Activated B cell treated with CpG ODN at 0.5 μM for 24 hours (primary cell): ENCODE measurements around the gene C2orf76. TPM values are rescaled to one million over a fixed set of nuclear protein-coding genes. Genes with fewer than 3 reads are reported as not detected.

ENCODE experiments used
- ATAC-seq: fragments of 200-7000 bp; cut with Tn5 transposase; one replicate; pipeline ENCODE4 v1.10.0; 2021; ENCODE audit warnings: low read depth, mild to moderate bottlenecking, moderate library complexity
- CTCF ChIA-PET: fragments of 350-600 bp; sonication (Branson Sonifier 250); formaldehyde crosslinking; loops from one replicate; lab custom pipeline; 2021; ENCODE audit warnings: antibody characterized with exemption; lab: Charles Lee
- POLR2A ChIA-PET: fragments of 350-600 bp; sonication (Branson Sonifier 250); formaldehyde crosslinking; loops from one replicate; lab custom pipeline; 2021; ENCODE audit warnings: antibody characterized with exemption; lab: Charles Lee
- DNase-seq: peaks from one replicate; pipeline ENCODE4 v3.0.0; 2022
- H3K27ac Mint-ChIP-seq: one replicate; pipeline ENCODE4 v1.8.0; 2020; ENCODE audit warnings: mixed read lengths
- H3K27me3 Mint-ChIP-seq: one replicate; pipeline ENCODE4 v1.8.0; 2021; ENCODE audit warnings: mixed read lengths
- H3K36me3 Mint-ChIP-seq: one replicate; pipeline ENCODE4 v1.8.0; 2021; ENCODE audit warnings: low read depth, mixed read lengths
- H3K4me1 Mint-ChIP-seq: one replicate; pipeline ENCODE4 v1.8.0; 2021; ENCODE audit warnings: mixed read lengths
- H3K4me3 Mint-ChIP-seq: one replicate; pipeline ENCODE4 v1.8.0; 2020; ENCODE audit warnings: mild to moderate bottlenecking, mixed read lengths
- H3K9me3 Mint-ChIP-seq: one replicate; pipeline ENCODE4 v1.8.0; 2020; ENCODE audit warnings: mixed read lengths
- intact Hi-C: fragments of 100-400 bp; cut with micrococcal nuclease; formaldehyde crosslinking; loops from one replicate; pipeline ENCODE4 v1.15.1; 2024
- total RNA-seq: library from RNA; stranded (reverse); gene quantifications from 2 replicates; pipeline ENCODE4 v1.2.3, GENCODE V29; 2022
- TF ChIP-seq, protein P1 (sequence below): fragments of 200-600 bp; IDR thresholded peaks from one replicate; pipeline ENCODE4 v1.8.0; 2022; ENCODE audit warnings: antibody characterized with exemption, mild to moderate bottlenecking

The C2orf76 gene
- total RNA-seq, 1 donor from 2014 or later = 11.0 TPM

DNA sequence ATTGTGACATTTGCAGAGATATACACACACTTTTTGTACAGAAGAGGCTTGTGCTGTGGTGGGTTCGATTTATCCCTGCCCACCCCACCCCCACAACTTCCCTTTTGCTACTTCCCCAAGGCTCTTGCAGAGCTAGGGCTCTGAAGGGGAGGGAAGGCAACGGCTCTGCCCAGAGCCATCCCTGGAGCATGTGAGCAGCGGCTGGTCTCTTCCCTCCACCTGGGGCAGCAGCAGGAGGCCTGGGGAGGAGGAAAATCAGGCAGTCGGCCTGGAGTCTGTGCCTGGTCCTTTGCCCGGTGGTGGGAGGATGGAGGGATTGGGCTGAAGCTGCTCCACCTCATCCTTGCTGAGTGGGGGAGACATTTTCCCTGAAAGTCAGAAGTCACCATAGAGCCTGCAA is 103.0 kb downstream of the C2orf76 start:
- peaks cover 2% of the 10 kb centered on the region for H3K27me3 Mint-ChIP-seq
- intact Hi-C loops = loop anchor here (2.0 to 10.0 kb wide), 3 partner anchors 39 to 1219 kb away; no protein-coding TSS in a partner anchor
- TF ChIP-seq, protein P1, sequence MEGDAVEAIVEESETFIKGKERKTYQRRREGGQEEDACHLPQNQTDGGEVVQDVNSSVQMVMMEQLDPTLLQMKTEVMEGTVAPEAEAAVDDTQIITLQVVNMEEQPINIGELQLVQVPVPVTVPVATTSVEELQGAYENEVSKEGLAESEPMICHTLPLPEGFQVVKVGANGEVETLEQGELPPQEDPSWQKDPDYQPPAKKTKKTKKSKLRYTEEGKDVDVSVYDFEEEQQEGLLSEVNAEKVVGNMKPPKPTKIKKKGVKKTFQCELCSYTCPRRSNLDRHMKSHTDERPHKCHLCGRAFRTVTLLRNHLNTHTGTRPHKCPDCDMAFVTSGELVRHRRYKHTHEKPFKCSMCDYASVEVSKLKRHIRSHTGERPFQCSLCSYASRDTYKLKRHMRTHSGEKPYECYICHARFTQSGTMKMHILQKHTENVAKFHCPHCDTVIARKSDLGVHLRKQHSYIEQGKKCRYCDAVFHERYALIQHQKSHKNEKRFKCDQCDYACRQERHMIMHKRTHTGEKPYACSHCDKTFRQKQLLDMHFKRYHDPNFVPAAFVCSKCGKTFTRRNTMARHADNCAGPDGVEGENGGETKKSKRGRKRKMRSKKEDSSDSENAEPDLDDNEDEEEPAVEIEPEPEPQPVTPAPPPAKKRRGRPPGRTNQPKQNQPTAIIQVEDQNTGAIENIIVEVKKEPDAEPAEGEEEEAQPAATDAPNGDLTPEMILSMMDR = no peak
- no peak for DNase-seq
- H3K27ac Mint-ChIP-seq = no peak overlapping the region
- H3K9me3 Mint-ChIP-seq = no peaks in the 10 kb centered on the region
- POLR2A ChIA-PET = no interaction called here
- ATAC-seq = no peak
- no peaks in the 10 kb centered on the region for H3K36me3 Mint-ChIP-seq
- H3K4me1 Mint-ChIP-seq = no peaks in the 10 kb centered on the region
- CTCF ChIA-PET = interaction anchor here (1.2 kb wide), 1 partner anchor 383 kb away, joined by 9 read pairs; no protein-coding TSS in a partner anchor
- H3K4me3 Mint-ChIP-seq = no peak overlapping the region

DNA sequence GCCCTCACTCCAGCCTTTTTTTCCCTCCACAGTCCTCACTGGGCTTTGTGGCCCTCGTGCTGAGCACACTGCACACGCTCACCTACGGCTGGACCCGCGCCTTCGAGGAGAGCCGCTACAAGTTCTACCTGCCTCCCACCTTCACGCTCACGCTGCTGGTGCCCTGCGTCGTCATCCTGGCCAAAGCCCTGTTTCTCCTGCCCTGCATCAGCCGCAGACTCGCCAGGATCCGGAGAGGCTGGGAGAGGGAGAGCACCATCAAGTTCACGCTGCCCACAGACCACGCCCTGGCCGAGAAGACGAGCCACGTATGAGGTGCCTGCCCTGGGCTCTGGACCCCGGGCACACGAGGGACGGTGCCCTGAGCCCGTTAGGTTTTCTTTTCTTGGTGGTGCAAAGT is 103.6 kb downstream of the C2orf76 start:
- no peaks in the 10 kb centered on the region for H3K9me3 Mint-ChIP-seq
- no peaks in the 10 kb centered on the region for H3K36me3 Mint-ChIP-seq
- no peak overlapping the region for H3K27ac Mint-ChIP-seq
- POLR2A ChIA-PET = no interaction called here
- peaks cover 2% of the 10 kb centered on the region for H3K27me3 Mint-ChIP-seq
- intact Hi-C loops = loop anchor here (10.0 kb wide), 2 partner anchors 248 to 1218 kb away; no protein-coding TSS in a partner anchor
- no peak for ATAC-seq
- H3K4me3 Mint-ChIP-seq = no peak overlapping the region
- DNase-seq = no peak
- H3K4me1 Mint-ChIP-seq = no peaks in the 10 kb centered on the region
- CTCF ChIA-PET = no interaction called here
- TF ChIP-seq, protein P1 = no peak

DNA sequence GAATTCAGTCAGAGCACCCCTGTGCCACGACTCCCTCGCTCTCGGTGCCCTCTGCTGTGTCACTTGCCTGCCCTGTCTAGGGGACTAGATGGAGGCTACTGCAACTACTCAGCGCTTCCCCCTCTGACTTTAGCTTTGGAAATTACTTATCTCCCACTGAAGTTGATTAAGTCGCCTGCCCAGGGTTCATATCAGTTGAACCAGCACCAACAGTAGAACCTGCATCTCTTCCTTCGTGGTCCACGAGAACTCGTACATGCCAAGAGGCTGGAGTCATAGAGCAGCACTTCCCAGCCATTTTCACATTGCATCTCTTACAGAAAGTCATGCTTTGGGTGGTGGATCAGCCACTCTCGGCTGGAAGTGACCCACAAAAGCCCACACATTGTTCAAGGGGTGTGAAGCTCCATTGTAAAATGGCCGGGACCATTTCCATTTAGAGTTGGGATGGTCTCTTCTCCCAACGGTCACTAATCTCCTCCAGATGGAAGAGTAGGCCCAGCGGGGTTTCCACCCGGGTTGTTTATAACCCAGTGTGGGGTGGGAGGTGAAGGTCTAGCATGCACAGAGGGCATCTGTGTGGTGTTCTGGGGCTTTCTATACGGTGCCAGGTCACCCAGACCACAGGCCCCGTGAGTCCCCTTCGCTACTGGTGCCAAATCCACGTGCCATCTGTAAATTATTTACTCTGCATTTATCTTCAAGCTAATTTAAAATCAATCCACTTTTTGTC is 105.0 kb downstream of the C2orf76 start:
- ChIA-PET POLR2A (interaction anchor here (0.6 kb wide), 1 partner anchor 304 kb away, joined by 8 read pairs; no protein-coding TSS in a partner anchor), CTCF (no interaction called here)
- intact Hi-C loops = loop anchor here (10.0 kb wide), 2 partner anchors 247 to 1217 kb away; no protein-coding TSS in a partner anchor

DNA sequence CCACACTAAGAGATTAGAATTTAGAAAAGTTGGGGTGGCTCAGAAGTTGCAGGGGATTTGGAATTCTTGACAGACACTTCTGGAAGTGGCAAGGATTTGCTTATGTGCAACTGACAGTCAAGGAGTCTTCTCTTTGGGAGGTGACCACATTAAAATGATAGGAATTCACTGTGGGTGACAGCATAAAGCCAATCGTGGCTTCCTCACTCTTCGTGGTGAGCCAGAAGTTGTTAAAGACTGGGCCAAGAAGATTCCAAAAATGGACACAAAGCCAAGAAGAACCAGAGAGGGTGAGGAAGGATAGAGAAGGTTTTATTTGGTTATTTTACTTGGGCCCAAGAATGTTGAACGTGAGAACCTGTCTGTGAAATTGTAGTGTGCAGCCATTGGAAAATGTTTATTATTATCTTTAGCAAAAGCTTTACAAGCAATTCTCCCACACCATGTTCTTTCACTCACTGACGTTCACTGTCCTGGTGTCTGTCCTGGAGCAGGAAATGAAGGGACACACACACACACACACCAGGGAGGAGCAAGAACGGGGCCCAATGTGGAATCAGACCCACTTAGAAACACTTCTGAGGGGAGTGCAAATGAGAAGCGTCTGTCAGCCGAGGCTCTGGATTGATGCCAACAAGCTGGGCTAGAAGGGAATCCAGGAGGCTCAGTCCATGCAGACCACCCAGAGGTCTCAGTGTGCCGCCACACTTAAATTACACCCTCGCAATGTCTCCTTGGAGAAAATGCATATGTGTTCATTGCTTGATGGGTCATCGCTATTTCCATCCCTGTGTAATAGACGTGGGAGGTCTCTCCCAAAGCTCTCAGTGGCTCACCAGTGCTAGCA is 105.8 kb downstream of the C2orf76 start:
- CTCF ChIA-PET = no interaction called here
- POLR2A ChIA-PET = interaction anchor here (0.6 kb wide), 1 partner anchor 303 kb away, joined by 8 read pairs; no protein-coding TSS in a partner anchor
- H3K9me3 Mint-ChIP-seq = no peaks in the 10 kb centered on the region
- no peak overlapping the region for H3K4me3 Mint-ChIP-seq
- no peak overlapping the region for H3K27ac Mint-ChIP-seq
- H3K27me3 Mint-ChIP-seq = no peaks in the 10 kb centered on the region
- TF ChIP-seq, protein P1 = no peak
- H3K4me1 Mint-ChIP-seq = no peaks in the 10 kb centered on the region
- no peak for DNase-seq
- ATAC-seq = no peak
- intact Hi-C loops = loop anchor here (10.0 kb wide), 2 partner anchors 246 to 1216 kb away; no protein-coding TSS in a partner anchor
- no peaks in the 10 kb centered on the region for H3K36me3 Mint-ChIP-seq

More for the DNA sequence above, 105.0 kb downstream of the C2orf76 start:
- Mint-ChIP-seq H3K27ac (no peak overlapping the region), H3K4me3 (no peak overlapping the region), H3K9me3 (no peaks in the 10 kb centered on the region), H3K36me3 (no peaks in the 10 kb centered on the region), H3K4me1 (no peaks in the 10 kb centered on the region), H3K27me3 (peaks cover 1% of the 10 kb centered on the region)
- DNase-seq (no peak), ATAC-seq (no peak)
- TF ChIP-seq, protein P1 = no peak
